Prostate gland (tissue), 2 donors: ENCODE measurements around the gene CYB561D2.

Source experiments
- CTCF ChIP-seq, 4 experiments: fragments of 200-600 bp in 2 of 4; fragments of 450-650 bp in 2 of 4; sonication (generic) in 2 of 4; IDR thresholded peaks; 1 replicate in 3 of 4; 2 replicates in 1 of 4; pipeline ENCODE4 v1.5.1; 2016 to 2019; ENCODE audit warnings: antibody characterized with exemption in 4 of 4, mild to moderate bottlenecking in 2 of 4, moderate library complexity in 2 of 4
- POLR2AphosphoS5 ChIP-seq: sonication (generic); formaldehyde crosslinking; IDR thresholded peaks from one replicate; pipeline ENCODE4 v1.6.1; 2017; ENCODE audit warnings: antibody characterized with exemption

- TF ChIP-seq CTCF (IDR thresholded peaks at IDR 0.05) (no peak), POLR2AphosphoS5 (no peak)
Measured at GRCh38 chr3:50318163-50318562, 32.5 kb upstream of the CYB561D2 start.
